Neural cell (in vitro differentiated cells): ENCODE data around the gene BRD8.

Experiments
- EZH2 ChIP-seq: fragments of 200-600, 300-800 bp; shearing (Covaris generic), sonication (generic); IDR thresholded peaks from 2 replicates; pipeline ENCODE4 v1.6.1; 2014; ENCODE audit warnings: antibody characterized with exemption, low read length, borderline replicate concordance, mild to moderate bottlenecking; ENCODE audit not compliant: insufficient read depth, poor library complexity, severe bottlenecking
- POLR2AphosphoS5 ChIP-seq: IDR thresholded peaks from 2 replicates; pipeline ENCODE4 v1.6.1; 2012
- TAF1 ChIP-seq: IDR thresholded peaks from 2 replicates; pipeline ENCODE4 v1.6.1; 2012; ENCODE audit warnings: low read depth
- TF ChIP-seq, protein P1 (sequence below): fragments of 450-650 bp; IDR thresholded peaks from 2 replicates; pipeline ENCODE4 v1.5.1; 2014; ENCODE audit warnings: antibody characterized with exemption, mild to moderate bottlenecking, moderate library complexity; ENCODE audit not compliant: poor library complexity, severe bottlenecking
- TF ChIP-seq, protein P2 (sequence below): IDR thresholded peaks from 2 replicates; pipeline ENCODE4 v1.6.1; 2012; ENCODE audit warnings: borderline replicate concordance

DNA sequence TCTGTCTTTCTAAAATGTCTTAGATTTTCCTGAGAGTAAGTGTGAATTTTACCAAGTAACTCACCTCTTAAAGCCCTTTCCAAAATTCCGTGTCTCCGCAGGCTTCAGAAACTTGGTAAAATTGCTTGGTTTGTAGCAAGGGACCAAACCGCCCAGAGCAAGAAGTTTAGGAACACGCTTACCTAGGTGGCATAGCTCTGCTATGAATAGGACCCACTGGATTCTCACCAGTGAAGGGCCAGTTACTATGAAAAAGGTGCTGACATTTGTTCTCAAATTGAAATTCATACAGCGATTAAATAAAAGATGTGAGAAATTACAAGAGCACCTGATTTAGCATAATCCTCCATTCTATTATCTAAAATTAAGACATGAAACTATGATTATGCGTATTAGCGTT, 45.9 kb downstream of the BRD8 start:
- TF ChIP-seq, protein P1, sequence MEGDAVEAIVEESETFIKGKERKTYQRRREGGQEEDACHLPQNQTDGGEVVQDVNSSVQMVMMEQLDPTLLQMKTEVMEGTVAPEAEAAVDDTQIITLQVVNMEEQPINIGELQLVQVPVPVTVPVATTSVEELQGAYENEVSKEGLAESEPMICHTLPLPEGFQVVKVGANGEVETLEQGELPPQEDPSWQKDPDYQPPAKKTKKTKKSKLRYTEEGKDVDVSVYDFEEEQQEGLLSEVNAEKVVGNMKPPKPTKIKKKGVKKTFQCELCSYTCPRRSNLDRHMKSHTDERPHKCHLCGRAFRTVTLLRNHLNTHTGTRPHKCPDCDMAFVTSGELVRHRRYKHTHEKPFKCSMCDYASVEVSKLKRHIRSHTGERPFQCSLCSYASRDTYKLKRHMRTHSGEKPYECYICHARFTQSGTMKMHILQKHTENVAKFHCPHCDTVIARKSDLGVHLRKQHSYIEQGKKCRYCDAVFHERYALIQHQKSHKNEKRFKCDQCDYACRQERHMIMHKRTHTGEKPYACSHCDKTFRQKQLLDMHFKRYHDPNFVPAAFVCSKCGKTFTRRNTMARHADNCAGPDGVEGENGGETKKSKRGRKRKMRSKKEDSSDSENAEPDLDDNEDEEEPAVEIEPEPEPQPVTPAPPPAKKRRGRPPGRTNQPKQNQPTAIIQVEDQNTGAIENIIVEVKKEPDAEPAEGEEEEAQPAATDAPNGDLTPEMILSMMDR = no peak
- no peak for TF ChIP-seq POLR2AphosphoS5
- TF ChIP-seq, protein P2, sequence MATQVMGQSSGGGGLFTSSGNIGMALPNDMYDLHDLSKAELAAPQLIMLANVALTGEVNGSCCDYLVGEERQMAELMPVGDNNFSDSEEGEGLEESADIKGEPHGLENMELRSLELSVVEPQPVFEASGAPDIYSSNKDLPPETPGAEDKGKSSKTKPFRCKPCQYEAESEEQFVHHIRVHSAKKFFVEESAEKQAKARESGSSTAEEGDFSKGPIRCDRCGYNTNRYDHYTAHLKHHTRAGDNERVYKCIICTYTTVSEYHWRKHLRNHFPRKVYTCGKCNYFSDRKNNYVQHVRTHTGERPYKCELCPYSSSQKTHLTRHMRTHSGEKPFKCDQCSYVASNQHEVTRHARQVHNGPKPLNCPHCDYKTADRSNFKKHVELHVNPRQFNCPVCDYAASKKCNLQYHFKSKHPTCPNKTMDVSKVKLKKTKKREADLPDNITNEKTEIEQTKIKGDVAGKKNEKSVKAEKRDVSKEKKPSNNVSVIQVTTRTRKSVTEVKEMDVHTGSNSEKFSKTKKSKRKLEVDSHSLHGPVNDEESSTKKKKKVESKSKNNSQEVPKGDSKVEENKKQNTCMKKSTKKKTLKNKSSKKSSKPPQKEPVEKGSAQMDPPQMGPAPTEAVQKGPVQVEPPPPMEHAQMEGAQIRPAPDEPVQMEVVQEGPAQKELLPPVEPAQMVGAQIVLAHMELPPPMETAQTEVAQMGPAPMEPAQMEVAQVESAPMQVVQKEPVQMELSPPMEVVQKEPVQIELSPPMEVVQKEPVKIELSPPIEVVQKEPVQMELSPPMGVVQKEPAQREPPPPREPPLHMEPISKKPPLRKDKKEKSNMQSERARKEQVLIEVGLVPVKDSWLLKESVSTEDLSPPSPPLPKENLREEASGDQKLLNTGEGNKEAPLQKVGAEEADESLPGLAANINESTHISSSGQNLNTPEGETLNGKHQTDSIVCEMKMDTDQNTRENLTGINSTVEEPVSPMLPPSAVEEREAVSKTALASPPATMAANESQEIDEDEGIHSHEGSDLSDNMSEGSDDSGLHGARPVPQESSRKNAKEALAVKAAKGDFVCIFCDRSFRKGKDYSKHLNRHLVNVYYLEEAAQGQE = no peak
- TF ChIP-seq TAF1 = no peak
- TF ChIP-seq EZH2 = no peak
